GM12892 (cell line): ENCODE measurements around the gene DNAAF5.

Experiments used
- DNase-seq: peaks from one replicate; pipeline ENCODE4 v3.0.0; 2011; ENCODE audit not compliant: insufficient read length
- FAIRE-seq: peaks from 2 replicates; lab custom pipeline; 2011; peaks lifted over from hg19 to GRCh38; lab: Jason Lieb, UNC
- POLR2A ChIP-seq: IDR thresholded peaks from 2 replicates; pipeline ENCODE4 v1.6.1; 2011; ENCODE audit warnings: low read depth, low read length, control low read depth
- POLR2AphosphoS5 ChIP-seq: IDR thresholded peaks from 2 replicates; pipeline ENCODE4 v1.6.1; 2011; ENCODE audit warnings: low read depth, low read length, control low read depth
- TAF1 ChIP-seq: IDR thresholded peaks from 2 replicates; pipeline ENCODE4 v1.6.1; 2011; ENCODE audit warnings: low read depth, mild to moderate bottlenecking, control low read depth, low read length, borderline replicate concordance

Gene DNAAF5

GRCh38 chr7:727104-727805 lies 756 bp downstream of the DNAAF5 start, which contains the start of gene PRKAR1B:
Gene PRKAR1B, minus strand, starts transcription at chr7:727281. Its CDS starts 15,776 bp downstream, at chr7:711505.
- peak; percentile 14 for FAIRE-seq
- TF ChIP-seq POLR2A, result no peak; the same call in 1 of the 2 replicates
- TF ChIP-seq TAF1, result no peak
- TF ChIP-seq POLR2AphosphoS5, result no peak
- peak; percentile 71 for DNase-seq

GRCh38 chr7:727806-728460 lies 1.4 kb downstream of the DNAAF5 start:
- TF ChIP-seq POLR2AphosphoS5, result no peak
- no peak for TF ChIP-seq TAF1
- TF ChIP-seq POLR2A, result no peak
- no peak for FAIRE-seq
- no peak for DNase-seq

- TF ChIP-seq POLR2AphosphoS5 (no peak), TAF1 (no peak), POLR2A (no peak)
- no peak for DNase-seq
- FAIRE-seq, result no peak
Observed at GRCh38 chr7:728602-729001, 2.1 kb downstream of the DNAAF5 start.

- FAIRE-seq, result no peak
- TF ChIP-seq TAF1, result no peak
- TF ChIP-seq POLR2A, result no peak
- TF ChIP-seq POLR2AphosphoS5, result no peak
Observed at GRCh38 chr7:729140-730000, 2.9 kb downstream of the DNAAF5 start.

GRCh38 chr7:730501-731439 lies 4.3 kb downstream of the DNAAF5 start:
- FAIRE-seq (no peak), DNase-seq (no peak)
- TF ChIP-seq POLR2AphosphoS5 (no peak), TAF1 (no peak), POLR2A (no peak)

More at GRCh38 chr7:729140-730000, 2.9 kb downstream of the DNAAF5 start:
- DNase-seq, result no peak

GRCh38 chr7:731440-732085 lies 5.1 kb downstream of the DNAAF5 start:
- no peak for DNase-seq
- no peak for TF ChIP-seq TAF1
- no peak for TF ChIP-seq POLR2A
- TF ChIP-seq POLR2AphosphoS5, result no peak
- no peak for FAIRE-seq

- FAIRE-seq, result no peak
- no peak for TF ChIP-seq TAF1
- no peak for DNase-seq
Observed at GRCh38 chr7:732094-732541, 5.6 kb downstream of the DNAAF5 start.

GRCh38 chr7:732556-732955 lies 6.1 kb downstream of the DNAAF5 start:
- no peak for FAIRE-seq
- DNase-seq, result no peak

GRCh38 chr7:734214-734613 lies 7.7 kb downstream of the DNAAF5 start:
- no peak for FAIRE-seq
- TF ChIP-seq POLR2AphosphoS5, result no peak
- TF ChIP-seq POLR2A, result no peak
- TF ChIP-seq TAF1, result no peak

More at GRCh38 chr7:732556-732955, 6.1 kb downstream of the DNAAF5 start:
- TF ChIP-seq POLR2AphosphoS5 (no peak), TAF1 (no peak), POLR2A (no peak)

GRCh38 chr7:734808-735207 lies 8.3 kb downstream of the DNAAF5 start:
- FAIRE-seq (no peak), DNase-seq (no peak)
- TF ChIP-seq POLR2AphosphoS5, result no peak
- TF ChIP-seq TAF1, result no peak

More at GRCh38 chr7:734214-734613, 7.7 kb downstream of the DNAAF5 start:
- no peak for DNase-seq
